SK-N-SH treated with all-trans-retinoic acid at 6 μM for 48 hours (cell line): ENCODE measurements around the gene KRTAP1-3.

Experiments used
- ATAC-seq: fragments of 200-7000 bp; cut with Tn5 transposase; 3 replicates; pipeline ENCODE4 v1.9.1; 2020; ENCODE audit warnings: mild to moderate bottlenecking, moderate library complexity
- ARNTL ChIP-seq: fragments of 450-650 bp; formaldehyde crosslinking; IDR thresholded peaks from 2 replicates; pipeline ENCODE4 v1.5.0; 2020; ENCODE audit warnings: low read depth, mild to moderate bottlenecking, moderate library complexity, borderline replicate concordance
- CSDC2 ChIP-seq: fragments of 250-450 bp; sonication (Bioruptor Pico); IDR thresholded peaks from 2 replicates; pipeline ENCODE4 v1.5.0; 2020; ENCODE audit warnings: mild to moderate bottlenecking, moderate library complexity
- ESRRG ChIP-seq: fragments of 250-450 bp; sonication (Bioruptor Pico); IDR thresholded peaks from 2 replicates; pipeline ENCODE4 v1.6.1; 2021; ENCODE audit warnings: mild to moderate bottlenecking
- GLIS3 ChIP-seq: fragments of 250-450 bp; sonication (Bioruptor Pico); IDR thresholded peaks from 2 replicates; pipeline ENCODE4 v1.5.0; 2020; ENCODE audit warnings: mild to moderate bottlenecking, moderate library complexity
- ISL1 ChIP-seq: fragments of 250-450 bp; sonication (Bioruptor Pico); IDR thresholded peaks from 2 replicates; pipeline ENCODE4 v2.1.2; 2022; ENCODE audit warnings: mild to moderate bottlenecking, moderate library complexity
- OSR1 ChIP-seq: fragments of 250-450 bp; sonication (Bioruptor Pico); IDR thresholded peaks from 2 replicates; pipeline ENCODE4 v1.8.0; 2022; ENCODE audit warnings: moderate library complexity, mild to moderate bottlenecking, inconsistent platforms
- PPARA ChIP-seq: fragments of 250-450 bp; sonication (Bioruptor Pico); IDR thresholded peaks from 2 replicates; pipeline ENCODE4 v1.5.0; 2020; ENCODE audit warnings: mild to moderate bottlenecking, borderline replicate concordance
- RARB ChIP-seq: fragments of 250-450 bp; sonication (Bioruptor Pico); IDR thresholded peaks from 2 replicates; pipeline ENCODE4 v1.8.0; 2021; ENCODE audit warnings: mild to moderate bottlenecking, moderate library complexity
- SNAI2 ChIP-seq: fragments of 250-450 bp; sonication (Bioruptor Pico); IDR thresholded peaks from 2 replicates; pipeline ENCODE4 v1.5.0; 2020; ENCODE audit warnings: mild to moderate bottlenecking, moderate library complexity
- TCF4 ChIP-seq: fragments of 250-450 bp; sonication (Bioruptor Pico); IDR thresholded peaks from 2 replicates; pipeline ENCODE4 v1.8.0; 2021; ENCODE audit warnings: mild to moderate bottlenecking, moderate library complexity, borderline replicate concordance
- TOX ChIP-seq: fragments of 250-450 bp; sonication (Bioruptor Pico); IDR thresholded peaks from 2 replicates; pipeline ENCODE4 v1.8.0; 2021; ENCODE audit warnings: mild to moderate bottlenecking, moderate library complexity, borderline replicate concordance
- ZFP3 ChIP-seq: fragments of 250-450 bp; sonication (Bioruptor Pico); IDR thresholded peaks from 2 replicates; pipeline ENCODE4 v1.5.0; 2020; ENCODE audit warnings: mild to moderate bottlenecking, moderate library complexity
- ZFP30 ChIP-seq: fragments of 450-650 bp; formaldehyde crosslinking; IDR thresholded peaks from 2 replicates; pipeline ENCODE4 v1.5.0; 2022; ENCODE audit warnings: mild to moderate bottlenecking, moderate library complexity
- ZNF565 ChIP-seq: fragments of 450-650 bp; formaldehyde crosslinking; conservative IDR thresholded peaks from 2 replicates; pipeline ENCODE4 v1.5.0; 2020; ENCODE audit warnings: low read depth, mild to moderate bottlenecking, moderate library complexity
- ZNF70 ChIP-seq: fragments of 450-650 bp; formaldehyde crosslinking; IDR thresholded peaks from 2 replicates; pipeline ENCODE4 v1.5.0; 2020; ENCODE audit warnings: mild to moderate bottlenecking, moderate library complexity
- TF ChIP-seq, protein P1 (sequence below): fragments of 250-450 bp; sonication (Bioruptor Pico); IDR thresholded peaks from 2 replicates; pipeline ENCODE4 v1.8.0; 2021; ENCODE audit warnings: low read depth, mild to moderate bottlenecking, moderate library complexity, borderline replicate concordance
- TF ChIP-seq, protein P2 (sequence below): fragments of 250-450 bp; sonication (Bioruptor Pico); IDR thresholded peaks from 2 replicates; pipeline ENCODE4 v1.5.1; 2020; ENCODE audit warnings: low read depth, mild to moderate bottlenecking, moderate library complexity
- TF ChIP-seq, protein P3 (sequence below): fragments of 250-450 bp; sonication (Bioruptor Pico); IDR thresholded peaks from 2 replicates; pipeline ENCODE4 v1.5.0; 2020; ENCODE audit warnings: mild to moderate bottlenecking, moderate library complexity
- TF ChIP-seq, protein P4 (sequence below): fragments of 250-450 bp; sonication (Bioruptor Pico); IDR thresholded peaks from 2 replicates; pipeline ENCODE4 v1.8.0; 2020; ENCODE audit warnings: mild to moderate bottlenecking, moderate library complexity, borderline replicate concordance

Gene KRTAP1-3

DNA sequence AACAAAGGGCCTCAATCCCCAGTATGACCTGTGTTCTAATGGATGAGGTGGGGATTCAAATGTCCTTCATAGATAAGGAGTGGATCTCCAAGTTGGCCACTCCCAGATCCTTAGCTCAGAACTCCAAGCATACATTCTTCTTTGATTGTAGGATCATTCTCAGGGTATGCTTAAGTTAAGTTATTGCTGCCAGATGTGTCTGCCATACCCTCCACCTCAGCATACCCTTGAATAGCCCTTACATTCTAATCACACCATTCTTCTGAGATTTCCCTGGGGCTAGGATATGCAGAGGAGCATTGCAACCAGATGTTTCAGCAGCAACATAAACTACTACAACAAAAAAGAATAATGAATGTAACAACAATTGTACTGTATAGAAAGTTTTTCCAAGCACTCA, 32.6 kb upstream of the KRTAP1-3 start:
- ATAC-seq = no peak
- TF ChIP-seq TOX (CRISPR knock-in tag) (no peak), RARB (no peak), ZFP30 (CRISPR knock-in tag) (no peak)
- TF ChIP-seq, protein P1, sequence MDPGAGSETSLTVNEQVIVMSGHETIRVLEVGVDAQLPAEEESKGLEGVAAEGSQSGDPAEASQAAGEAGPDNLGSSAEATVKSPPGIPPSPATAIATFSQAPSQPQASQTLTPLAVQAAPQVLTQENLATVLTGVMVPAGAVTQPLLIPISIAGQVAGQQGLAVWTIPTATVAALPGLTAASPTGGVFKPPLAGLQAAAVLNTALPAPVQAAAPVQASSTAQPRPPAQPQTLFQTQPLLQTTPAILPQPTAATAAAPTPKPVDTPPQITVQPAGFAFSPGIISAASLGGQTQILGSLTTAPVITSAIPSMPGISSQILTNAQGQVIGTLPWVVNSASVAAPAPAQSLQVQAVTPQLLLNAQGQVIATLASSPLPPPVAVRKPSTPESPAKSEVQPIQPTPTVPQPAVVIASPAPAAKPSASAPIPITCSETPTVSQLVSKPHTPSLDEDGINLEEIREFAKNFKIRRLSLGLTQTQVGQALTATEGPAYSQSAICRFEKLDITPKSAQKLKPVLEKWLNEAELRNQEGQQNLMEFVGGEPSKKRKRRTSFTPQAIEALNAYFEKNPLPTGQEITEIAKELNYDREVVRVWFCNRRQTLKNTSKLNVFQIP (CRISPR knock-in tag) = no peak

DNA sequence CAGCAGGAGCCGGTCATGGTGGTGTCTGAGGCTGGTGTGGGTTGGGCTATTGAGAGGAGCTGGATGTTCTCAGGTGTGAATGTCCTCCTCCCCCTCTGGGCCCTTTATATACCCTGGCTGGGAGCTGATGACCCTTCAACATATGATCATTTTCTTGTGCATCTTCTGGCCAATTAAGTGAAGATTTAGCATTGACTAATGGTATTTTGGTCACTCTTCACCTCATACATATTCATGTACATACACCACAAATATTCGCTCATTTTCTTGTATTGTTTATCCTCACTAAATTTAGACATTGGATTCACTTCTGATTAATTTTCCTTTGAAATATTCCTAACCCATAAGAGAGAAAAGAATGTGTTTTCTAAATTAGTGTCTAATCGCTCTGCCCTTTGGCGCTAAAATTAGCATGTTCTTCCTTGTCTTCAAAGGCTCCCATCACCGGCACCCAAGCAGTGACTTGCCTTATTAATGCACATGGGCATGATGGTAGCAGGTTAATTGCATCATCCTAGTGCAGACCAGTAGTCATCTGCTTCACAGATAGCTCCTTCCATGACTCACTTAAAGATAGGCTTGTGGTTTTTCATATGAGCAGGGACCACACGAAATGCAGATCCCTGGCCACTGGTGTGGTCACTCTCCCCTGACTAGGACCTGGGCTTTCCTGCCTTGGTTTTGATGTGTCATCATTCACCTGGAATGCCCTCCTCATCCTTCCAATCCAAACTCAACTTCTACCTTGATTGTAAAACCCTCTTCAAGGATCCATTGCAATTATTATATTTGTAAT, 31.4 kb upstream of the KRTAP1-3 start, which contains the start of gene KRTAP2-4:
Gene KRTAP2-4 (minus strand): TSS at position 51 of the 796 bp plus-strand sequence. CDS start 34 bp downstream, at position 17.
- no peak for ATAC-seq
- no peak for TF ChIP-seq ZFP3
- no peak for TF ChIP-seq TCF4
- TF ChIP-seq, protein P2, sequence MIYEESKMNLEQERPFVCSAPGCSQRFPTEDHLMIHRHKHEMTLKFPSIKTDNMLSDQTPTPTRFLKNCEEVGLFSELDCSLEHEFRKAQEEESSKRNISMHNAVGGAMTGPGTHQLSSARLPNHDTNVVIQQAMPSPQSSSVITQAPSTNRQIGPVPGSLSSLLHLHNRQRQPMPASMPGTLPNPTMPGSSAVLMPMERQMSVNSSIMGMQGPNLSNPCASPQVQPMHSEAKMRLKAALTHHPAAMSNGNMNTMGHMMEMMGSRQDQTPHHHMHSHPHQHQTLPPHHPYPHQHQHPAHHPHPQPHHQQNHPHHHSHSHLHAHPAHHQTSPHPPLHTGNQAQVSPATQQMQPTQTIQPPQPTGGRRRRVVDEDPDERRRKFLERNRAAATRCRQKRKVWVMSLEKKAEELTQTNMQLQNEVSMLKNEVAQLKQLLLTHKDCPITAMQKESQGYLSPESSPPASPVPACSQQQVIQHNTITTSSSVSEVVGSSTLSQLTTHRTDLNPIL = no peak
- no peak for TF ChIP-seq ISL1 (CRISPR knock-in tag)
- TF ChIP-seq, protein P3, sequence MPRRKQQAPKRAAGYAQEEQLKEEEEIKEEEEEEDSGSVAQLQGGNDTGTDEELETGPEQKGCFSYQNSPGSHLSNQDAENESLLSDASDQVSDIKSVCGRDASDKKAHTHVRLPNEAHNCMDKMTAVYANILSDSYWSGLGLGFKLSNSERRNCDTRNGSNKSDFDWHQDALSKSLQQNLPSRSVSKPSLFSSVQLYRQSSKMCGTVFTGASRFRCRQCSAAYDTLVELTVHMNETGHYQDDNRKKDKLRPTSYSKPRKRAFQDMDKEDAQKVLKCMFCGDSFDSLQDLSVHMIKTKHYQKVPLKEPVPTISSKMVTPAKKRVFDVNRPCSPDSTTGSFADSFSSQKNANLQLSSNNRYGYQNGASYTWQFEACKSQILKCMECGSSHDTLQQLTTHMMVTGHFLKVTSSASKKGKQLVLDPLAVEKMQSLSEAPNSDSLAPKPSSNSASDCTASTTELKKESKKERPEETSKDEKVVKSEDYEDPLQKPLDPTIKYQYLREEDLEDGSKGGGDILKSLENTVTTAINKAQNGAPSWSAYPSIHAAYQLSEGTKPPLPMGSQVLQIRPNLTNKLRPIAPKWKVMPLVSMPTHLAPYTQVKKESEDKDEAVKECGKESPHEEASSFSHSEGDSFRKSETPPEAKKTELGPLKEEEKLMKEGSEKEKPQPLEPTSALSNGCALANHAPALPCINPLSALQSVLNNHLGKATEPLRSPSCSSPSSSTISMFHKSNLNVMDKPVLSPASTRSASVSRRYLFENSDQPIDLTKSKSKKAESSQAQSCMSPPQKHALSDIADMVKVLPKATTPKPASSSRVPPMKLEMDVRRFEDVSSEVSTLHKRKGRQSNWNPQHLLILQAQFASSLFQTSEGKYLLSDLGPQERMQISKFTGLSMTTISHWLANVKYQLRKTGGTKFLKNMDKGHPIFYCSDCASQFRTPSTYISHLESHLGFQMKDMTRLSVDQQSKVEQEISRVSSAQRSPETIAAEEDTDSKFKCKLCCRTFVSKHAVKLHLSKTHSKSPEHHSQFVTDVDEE (CRISPR knock-in tag) = no peak
- no peak for TF ChIP-seq TOX (CRISPR knock-in tag)
- no peak for TF ChIP-seq GLIS3
- TF ChIP-seq, protein P1 (CRISPR knock-in tag) = no peak
- TF ChIP-seq ZNF70 (CRISPR knock-in tag) = no peak
- no peak for TF ChIP-seq CSDC2 (CRISPR knock-in tag)
- TF ChIP-seq PPARA (CRISPR knock-in tag) = no peak
- TF ChIP-seq, protein P4, sequence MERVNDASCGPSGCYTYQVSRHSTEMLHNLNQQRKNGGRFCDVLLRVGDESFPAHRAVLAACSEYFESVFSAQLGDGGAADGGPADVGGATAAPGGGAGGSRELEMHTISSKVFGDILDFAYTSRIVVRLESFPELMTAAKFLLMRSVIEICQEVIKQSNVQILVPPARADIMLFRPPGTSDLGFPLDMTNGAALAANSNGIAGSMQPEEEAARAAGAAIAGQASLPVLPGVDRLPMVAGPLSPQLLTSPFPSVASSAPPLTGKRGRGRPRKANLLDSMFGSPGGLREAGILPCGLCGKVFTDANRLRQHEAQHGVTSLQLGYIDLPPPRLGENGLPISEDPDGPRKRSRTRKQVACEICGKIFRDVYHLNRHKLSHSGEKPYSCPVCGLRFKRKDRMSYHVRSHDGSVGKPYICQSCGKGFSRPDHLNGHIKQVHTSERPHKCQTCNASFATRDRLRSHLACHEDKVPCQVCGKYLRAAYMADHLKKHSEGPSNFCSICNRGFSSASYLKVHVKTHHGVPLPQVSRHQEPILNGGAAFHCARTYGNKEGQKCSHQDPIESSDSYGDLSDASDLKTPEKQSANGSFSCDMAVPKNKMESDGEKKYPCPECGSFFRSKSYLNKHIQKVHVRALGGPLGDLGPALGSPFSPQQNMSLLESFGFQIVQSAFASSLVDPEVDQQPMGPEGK = no peak
- no peak for TF ChIP-seq ESRRG (CRISPR knock-in tag)
- no peak for TF ChIP-seq OSR1 (CRISPR knock-in tag)
- TF ChIP-seq SNAI2 (CRISPR knock-in tag) = no peak
- no peak for TF ChIP-seq ZNF565 (CRISPR knock-in tag)
- no peak for TF ChIP-seq ARNTL (CRISPR knock-in tag)
- TF ChIP-seq, all 23 proteins: peak for 0

DNA sequence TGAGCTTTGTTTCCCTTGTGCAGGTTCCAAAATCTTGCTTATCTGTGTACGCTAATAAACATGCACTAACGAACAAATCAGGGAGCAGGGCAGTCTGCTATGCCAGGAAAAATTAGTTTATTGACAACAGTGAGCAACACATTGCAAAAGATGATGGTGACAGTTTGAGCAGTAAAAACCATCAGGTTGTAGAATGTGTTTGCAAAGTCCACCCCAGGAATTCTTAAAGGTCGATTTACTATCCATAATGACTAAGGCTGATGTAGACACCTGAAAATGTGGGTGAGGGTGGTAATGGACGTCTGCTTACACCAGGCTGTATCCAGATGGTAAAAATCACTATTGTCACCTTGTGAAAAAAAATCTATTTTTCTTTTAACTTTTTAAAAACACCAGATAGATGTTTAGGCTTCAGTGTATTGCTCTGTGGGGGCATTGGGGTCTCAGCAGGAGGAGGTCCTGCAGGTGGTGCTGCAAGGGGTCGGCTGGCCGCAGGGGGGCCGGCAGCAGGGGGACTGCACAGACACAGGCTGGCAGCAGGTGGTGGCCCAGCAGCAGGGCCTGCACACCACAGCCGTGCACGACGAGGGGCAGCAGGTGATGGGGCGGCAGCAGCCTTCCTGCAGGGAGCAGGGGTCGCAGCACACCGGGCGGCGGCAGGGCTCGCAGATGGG, 30.5 kb upstream of the KRTAP1-3 start:
- ATAC-seq = peak; percentile 21; the same call in 1 of the 3 replicates
